Measurements from ENCODE around the gene DAAM1.

GRCh38 chr14:59221568-59221967 is 33.1 kb downstream of the DAAM1 start:
- TF ChIP-seq CSDC2 (CRISPR knock-in tag; IDR thresholded peaks at IDR 0.05), result no peak
- TF ChIP-seq ZC3H10 (CRISPR knock-in tag; IDR thresholded peaks at IDR 0.05), result no peak
- no peak for TF ChIP-seq PPARA (CRISPR knock-in tag; IDR thresholded peaks at IDR 0.05; ENCODE audit: borderline replicate concordance)
- TF ChIP-seq, protein P1, sequence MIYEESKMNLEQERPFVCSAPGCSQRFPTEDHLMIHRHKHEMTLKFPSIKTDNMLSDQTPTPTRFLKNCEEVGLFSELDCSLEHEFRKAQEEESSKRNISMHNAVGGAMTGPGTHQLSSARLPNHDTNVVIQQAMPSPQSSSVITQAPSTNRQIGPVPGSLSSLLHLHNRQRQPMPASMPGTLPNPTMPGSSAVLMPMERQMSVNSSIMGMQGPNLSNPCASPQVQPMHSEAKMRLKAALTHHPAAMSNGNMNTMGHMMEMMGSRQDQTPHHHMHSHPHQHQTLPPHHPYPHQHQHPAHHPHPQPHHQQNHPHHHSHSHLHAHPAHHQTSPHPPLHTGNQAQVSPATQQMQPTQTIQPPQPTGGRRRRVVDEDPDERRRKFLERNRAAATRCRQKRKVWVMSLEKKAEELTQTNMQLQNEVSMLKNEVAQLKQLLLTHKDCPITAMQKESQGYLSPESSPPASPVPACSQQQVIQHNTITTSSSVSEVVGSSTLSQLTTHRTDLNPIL (CRISPR knock-in tag; IDR thresholded peaks at IDR 0.05; ENCODE audit: low read depth), result no peak
- no peak for TF ChIP-seq BACH2 (CRISPR knock-in tag; IDR thresholded peaks at IDR 0.05; ENCODE audit: borderline replicate concordance)

Data from SK-N-SH treated with all-trans-retinoic acid at 6 μM for 48 hours (cell line).